GM12892 (cell line): Measurements from ENCODE around the gene AIP.

ENCODE experiments used
- DNase-seq: peaks from one replicate; pipeline ENCODE4 v3.0.0; 2011; ENCODE audit not compliant: insufficient read length
- FAIRE-seq: peaks from 2 replicates; lab custom pipeline; 2011; peaks lifted over from hg19 to GRCh38; lab: Jason Lieb, UNC
- POLR2A ChIP-seq: IDR thresholded peaks from 2 replicates; pipeline ENCODE4 v1.6.1; 2011; ENCODE audit warnings: low read depth, low read length, control low read depth
- POLR2AphosphoS5 ChIP-seq: IDR thresholded peaks from 2 replicates; pipeline ENCODE4 v1.6.1; 2011; ENCODE audit warnings: low read depth, low read length, control low read depth
- TAF1 ChIP-seq: IDR thresholded peaks from 2 replicates; pipeline ENCODE4 v1.6.1; 2011; ENCODE audit warnings: low read depth, mild to moderate bottlenecking, control low read depth, low read length, borderline replicate concordance

The AIP gene

DNA sequence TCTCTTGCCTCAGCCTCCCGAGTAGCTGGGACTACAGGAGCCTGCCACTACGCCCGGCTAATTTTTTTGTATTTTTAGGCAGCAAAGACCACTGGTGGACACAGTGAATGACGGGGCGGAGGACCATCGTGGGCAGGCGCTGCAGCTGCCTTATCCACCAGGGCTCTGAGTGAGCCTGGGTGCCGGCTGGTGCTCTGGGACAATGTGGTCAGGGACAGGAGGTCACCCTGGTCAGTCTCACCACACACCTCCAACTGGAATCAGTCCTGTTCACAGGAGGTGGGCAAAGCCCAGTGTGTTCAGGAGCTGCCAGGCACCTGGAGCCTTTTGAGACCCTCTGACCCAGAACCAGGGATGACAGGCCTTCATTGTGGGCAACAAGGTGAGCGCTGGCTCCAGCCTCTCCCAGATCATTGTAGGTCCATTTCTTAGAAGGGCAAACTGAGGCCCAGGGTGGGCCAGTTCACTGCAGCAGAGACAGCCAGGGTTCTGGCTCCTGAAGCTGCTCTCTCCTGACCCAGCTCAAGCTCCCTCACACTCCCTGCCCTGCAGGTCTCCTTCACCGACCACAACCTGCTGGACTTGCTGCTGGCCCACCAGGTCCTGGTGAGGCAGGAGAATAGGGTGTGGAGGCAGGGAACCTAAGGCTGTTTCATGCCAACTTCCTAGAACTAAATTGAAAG is 56.1 kb downstream of the AIP start:
- no peak for DNase-seq
- no peak for TF ChIP-seq POLR2A
- no peak for TF ChIP-seq TAF1
- no peak for TF ChIP-seq POLR2AphosphoS5
- FAIRE-seq, result no peak

DNA sequence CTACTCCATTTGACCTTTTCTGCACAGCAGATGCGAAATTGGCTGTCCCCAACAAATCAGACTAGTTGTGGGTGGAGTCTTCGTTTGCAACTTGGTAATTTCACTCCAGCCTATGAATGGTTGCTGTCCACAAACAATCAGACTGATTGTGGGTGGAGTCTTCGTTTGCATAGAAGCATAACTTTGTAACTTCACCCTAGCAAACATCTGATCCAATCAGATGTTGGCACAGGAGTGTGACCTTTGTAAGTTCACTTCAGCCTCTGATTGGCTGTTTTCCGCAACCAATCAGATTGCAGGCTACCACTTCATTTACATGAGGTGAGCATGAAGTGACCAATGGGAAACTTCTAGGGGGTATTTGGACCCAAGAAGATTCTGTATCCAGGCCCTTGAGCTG is 56.7 kb downstream of the AIP start:
- TF ChIP-seq TAF1 (no peak), POLR2A (no peak), POLR2AphosphoS5 (no peak)
- no peak for FAIRE-seq
- DNase-seq, result no peak
